Measurements from ENCODE around the gene VAMP2. TPM values are rescaled to one million over a fixed set of nuclear protein-coding genes. Genes with fewer than 3 reads are reported as not detected.

The VAMP2 gene
- polyA plus RNA-seq, 4 donors: 27.5 to 75.9 (median 46.7) TPM

Other genes with a start within 250 kb of the VAMP2 start
- gene RNF227, start 246.7 kb downstream of the VAMP2 start, polyA plus RNA-seq: 1 to 10 TPM; 1.9 to 3.0 (median 2.5) TPM
- 1 to 10 TPM; 1.3 to 3.9 (median 1.7) TPM for gene KCNAB3, start 233.1 kb downstream of the VAMP2 start, polyA plus RNA-seq
- 100 to 1,000 TPM; 103 to 152 (median 118) TPM for gene TRAPPC1, start 231.0 kb downstream of the VAMP2 start, polyA plus RNA-seq
- gene CNTROB, start 230.7 kb downstream of the VAMP2 start, polyA plus RNA-seq: 10 to 100 TPM; 18.4 to 24.6 (median 24.0) TPM
- gene GUCY2D, start 160.3 kb downstream of the VAMP2 start, polyA plus RNA-seq: under 1 TPM in 1 of 4 donors, not detected in 3; 0.81 TPM
- gene ALOX15B, start 123.9 kb downstream of the VAMP2 start, polyA plus RNA-seq: 1 to 10 TPM in 2 of 4 donors, under 1 TPM in 2; 0.31 to 2.0 (median 1.2) TPM
- 1 to 10 TPM in 1 of 4 donors, under 1 TPM in 3; 0.45 to 3.0 (median 0.73) TPM for gene ALOX12B, start 75.2 kb downstream of the VAMP2 start, polyA plus RNA-seq
- gene ALOXE3, start 44.4 kb downstream of the VAMP2 start, polyA plus RNA-seq: 1 to 10 TPM in 1 of 4 donors, under 1 TPM in 1, not detected in 2; 0.13 to 1.6 TPM
- gene HES7, start 38.8 kb downstream of the VAMP2 start, polyA plus RNA-seq: under 1 TPM in 1 of 4 donors, not detected in 3; 0.06 TPM
- gene PER1, start 10.5 kb downstream of the VAMP2 start, polyA plus RNA-seq: 10 to 100 TPM; 17.3 to 79.4 (median 54.0) TPM
- 10 to 100 TPM in 2 of 4 donors, 1 to 10 TPM in 1, under 1 TPM in 1; 0.89 to 14.9 (median 7.4) TPM for gene TMEM107, start 13.4 kb upstream of the VAMP2 start, polyA plus RNA-seq
- gene BORCS6, start 27.2 kb upstream of the VAMP2 start, polyA plus RNA-seq: 10 to 100 TPM in 2 of 4 donors, 1 to 10 TPM in 2; 7.9 to 13.8 (median 10.8) TPM
- 10 to 100 TPM in 2 of 4 donors, 1 to 10 TPM in 2; 4.9 to 48.4 (median 14.3) TPM for gene AURKB, start 47.6 kb upstream of the VAMP2 start, polyA plus RNA-seq
- gene CTC1, start 85.1 kb upstream of the VAMP2 start, polyA plus RNA-seq: 10 to 100 TPM; 10.1 to 25.8 (median 16.5) TPM
- gene PFAS, start 86.3 kb upstream of the VAMP2 start, polyA plus RNA-seq: 10 to 100 TPM in 3 of 4 donors, 1 to 10 TPM in 1; 6.9 to 21.4 (median 13.6) TPM
- 10 to 100 TPM; 15.0 to 40.4 (median 24.2) TPM for gene RANGRF, start 125.7 kb upstream of the VAMP2 start, polyA plus RNA-seq
- 1 to 10 TPM; 1.8 to 4.9 (median 2.4) TPM for gene SLC25A35, start 132.5 kb upstream of the VAMP2 start, polyA plus RNA-seq
- gene ARHGEF15, start 147.3 kb upstream of the VAMP2 start, polyA plus RNA-seq: 10 to 100 TPM in 1 of 4 donors, 1 to 10 TPM in 2, under 1 TPM in 1; 0.22 to 13.6 (median 2.5) TPM
- not detected for gene ODF4, start 176.9 kb upstream of the VAMP2 start, polyA plus RNA-seq
- 1,000 to 10,000 TPM; 2,296 to 5,457 (median 3,880) TPM for gene RPL26, start 220.2 kb upstream of the VAMP2 start, polyA plus RNA-seq
- under 1 TPM in 1 of 4 donors, not detected in 3; 0.10 TPM for gene RNF222, start 234.9 kb upstream of the VAMP2 start, polyA plus RNA-seq